Activated T-cell treated with anti-CD3 and anti-CD28 coated beads, Interleukin-2, amount 50 U/mL, for 48 hours (primary cell): ENCODE data around the gene TREH.
A peak's percentile ranks its signal among the peaks of the same experiment; 100 is the strongest.
"Not testable (repeated sequence)": the region's sequence is repeated elsewhere in the genome, so short reads cannot be mapped to it uniquely, and the experiment has no call there.

ENCODE experiments used
- DNase-seq, 2 experiments: peaks; one replicate each; pipeline ENCODE4 v3.0.0-alpha.2; 2020

Gene TREH

GRCh38 chr11:118694771-118695170, 15.3 kb upstream of the TREH start:
- no peak for DNase-seq

- no peak for DNase-seq
These were observed 14.7 kb upstream of the TREH start for GRCh38 chr11:118694185-118694584.

DNA sequence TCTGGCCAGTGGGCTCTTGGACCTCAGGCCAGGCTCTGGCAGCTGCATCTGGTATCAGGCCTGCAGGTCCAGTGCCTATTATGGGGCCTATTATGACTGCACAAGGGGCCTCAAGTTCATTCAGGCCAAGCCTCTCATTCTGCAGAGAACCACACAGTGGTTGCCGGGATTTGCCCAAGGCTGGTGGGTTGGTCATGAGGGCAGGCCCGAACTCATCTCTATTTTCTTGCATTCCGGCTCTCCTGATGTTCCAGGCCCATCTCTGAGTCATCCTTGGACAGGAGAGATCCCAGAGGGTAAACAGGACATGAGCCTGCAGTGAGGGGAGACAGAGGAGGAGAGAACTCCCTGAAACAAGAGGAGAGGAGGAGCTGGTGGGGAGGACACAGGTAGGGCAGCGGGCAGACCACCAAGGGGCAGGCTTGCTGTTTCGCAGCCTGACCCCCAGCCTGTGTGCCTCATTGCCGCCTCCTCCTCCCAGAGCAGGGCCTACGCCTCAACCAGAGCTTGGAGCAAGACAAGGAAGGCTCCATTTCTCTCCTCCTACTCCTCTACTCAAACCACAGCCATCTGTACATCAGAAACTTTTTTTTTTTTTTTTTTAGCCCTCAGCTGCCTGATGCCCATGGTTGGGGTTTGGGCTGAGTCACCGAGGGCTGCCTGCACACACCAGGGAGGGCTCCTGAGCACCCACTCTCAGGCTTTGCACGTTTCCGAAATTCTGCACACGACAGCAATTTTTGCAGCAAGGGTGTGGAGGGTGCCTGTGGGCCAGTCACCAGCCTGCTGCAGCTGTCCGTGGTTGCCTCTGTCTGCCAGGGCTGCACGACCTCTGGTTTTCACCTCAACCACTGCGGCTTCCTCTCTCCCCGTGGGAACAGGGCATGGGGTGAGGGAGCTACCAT, 12.7 kb upstream of the TREH start:
- peak; percentile 76 to 78 for DNase-seq

DNA sequence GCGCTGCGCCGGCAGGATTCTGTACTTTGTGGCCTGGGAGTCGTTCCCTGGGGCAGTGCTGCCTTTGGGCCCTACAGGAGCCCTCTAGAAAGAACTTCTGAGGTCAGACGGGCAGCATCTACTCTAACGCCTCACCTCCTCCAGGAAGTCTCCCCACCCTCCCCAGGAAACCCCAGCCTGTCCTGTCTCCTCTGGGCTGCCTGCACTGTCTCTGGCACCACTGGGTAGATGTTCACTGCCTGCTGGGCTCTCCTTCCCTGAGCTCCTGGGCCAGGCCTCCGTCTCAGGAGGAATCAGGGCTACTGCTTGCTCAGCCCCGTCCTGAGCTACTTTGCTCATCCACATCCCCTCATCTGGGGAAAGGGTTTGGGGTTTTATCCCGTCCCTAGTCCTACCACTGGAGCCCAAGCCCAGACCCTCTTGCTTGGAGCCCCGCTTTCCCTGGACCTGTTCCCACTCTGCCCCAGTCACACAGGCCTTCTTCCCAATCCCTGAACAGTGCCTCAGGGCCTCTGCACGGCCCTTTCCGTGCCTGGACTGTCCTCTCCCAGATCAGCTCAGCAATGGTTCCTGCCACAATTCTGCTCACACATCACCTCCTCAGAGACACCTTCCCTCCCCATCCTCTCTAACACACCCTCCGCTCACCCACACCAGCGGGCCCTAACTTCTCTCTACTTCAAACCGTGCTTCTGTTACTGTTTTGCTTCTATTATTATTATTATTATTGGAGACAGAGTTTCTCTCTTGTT, 11.3 kb upstream of the TREH start:
- no peak for DNase-seq

DNA sequence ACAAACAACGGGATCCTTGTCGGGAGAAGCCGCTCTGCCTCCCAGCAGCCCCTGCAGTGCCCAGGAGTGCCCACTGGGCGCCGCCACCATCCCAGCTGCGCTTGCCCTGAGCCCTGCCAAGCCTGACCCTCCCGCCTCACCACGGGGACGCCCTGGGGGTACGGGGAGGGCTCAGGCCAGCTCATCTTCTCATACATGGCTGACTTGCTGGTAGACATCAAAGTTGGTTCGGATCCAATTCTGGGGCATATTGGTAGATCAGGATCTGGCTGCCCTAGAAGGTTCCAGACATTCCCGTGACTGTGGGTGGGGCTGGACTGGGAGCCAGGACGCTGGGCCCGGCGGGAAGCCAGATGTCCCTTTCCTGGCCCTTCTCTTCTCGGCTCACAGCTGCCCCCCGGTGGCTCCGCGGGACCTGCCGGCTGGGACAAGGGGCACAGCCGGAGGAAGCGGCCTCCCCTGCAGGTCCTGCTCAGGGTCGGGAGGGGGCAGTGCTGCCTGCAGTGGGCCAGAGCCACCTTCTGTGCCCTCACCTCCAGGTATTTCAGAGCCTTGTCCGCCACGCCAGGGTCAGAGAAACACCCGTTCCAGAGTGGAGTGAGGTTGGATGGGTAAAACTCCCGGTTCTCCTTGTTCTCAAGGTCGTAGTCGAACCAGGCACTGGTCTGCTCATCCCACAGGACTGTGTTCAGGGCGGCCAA, 10.6 kb upstream of the TREH start:
- DNase-seq = peak; percentile 93 to 94

DNA sequence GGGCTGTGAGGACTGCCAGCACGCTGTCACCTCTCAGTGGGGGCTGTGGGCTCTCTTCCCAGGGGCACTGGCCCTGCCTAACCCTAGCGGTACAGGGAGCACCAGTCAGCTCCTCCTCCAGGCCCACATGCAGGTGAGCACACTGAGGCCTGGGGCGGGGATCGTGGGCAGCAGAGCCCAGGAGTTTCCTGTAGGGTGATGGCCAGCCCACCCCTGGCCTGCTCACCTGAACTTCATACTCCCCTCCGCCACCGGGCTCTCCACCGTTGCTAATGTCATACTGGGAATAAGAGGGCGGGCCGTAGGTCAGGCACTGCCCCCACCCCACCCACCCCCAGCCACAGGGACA, 10.0 kb upstream of the TREH start:
- DNase-seq = no peak

- no peak for DNase-seq
These were observed 9.5 kb upstream of the TREH start for GRCh38 chr11:118688851-118689502.

DNA sequence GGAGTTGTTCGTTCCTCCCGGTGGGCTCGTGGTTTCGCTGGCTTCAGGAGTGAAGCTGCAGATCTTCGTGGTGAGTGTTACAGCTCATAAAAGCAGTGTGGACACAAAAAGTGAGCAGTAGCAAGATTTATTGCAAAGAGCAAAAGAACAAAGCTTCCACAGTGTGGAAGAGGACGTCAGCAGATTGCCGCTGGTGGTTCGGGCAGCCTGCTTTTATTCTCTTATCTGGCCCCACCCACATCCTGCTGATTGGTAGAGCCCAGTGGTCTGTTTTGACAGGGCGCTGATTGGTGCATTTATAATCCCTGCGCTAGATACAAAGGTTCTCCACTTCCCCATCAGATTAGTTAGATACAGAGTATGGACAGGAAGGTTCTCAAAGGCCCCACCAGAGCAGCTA, 8.9 kb upstream of the TREH start:
- DNase-seq = peak in 1 of 2 experiments; percentile 43

DNA sequence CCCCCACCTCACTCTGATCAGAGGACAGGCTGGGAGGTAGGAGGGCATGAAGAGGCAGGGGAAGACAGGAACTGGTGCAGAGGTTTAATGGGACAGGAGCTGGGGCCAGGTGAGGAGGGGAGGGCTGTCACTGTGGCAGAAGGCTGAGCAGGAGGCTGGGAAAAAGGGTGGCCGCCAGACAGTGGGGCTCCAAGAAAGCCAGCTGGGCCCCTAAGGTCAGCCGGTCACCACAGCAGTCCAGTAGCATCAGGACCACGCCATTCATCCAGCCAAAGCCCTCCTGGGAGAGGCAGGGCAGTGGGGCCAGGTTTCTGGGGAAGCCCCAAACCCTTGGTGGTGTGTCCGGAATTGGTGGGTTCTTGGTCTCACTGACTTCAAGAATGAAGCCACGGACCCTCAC, 8.5 kb upstream of the TREH start:
- DNase-seq = no peak

DNA sequence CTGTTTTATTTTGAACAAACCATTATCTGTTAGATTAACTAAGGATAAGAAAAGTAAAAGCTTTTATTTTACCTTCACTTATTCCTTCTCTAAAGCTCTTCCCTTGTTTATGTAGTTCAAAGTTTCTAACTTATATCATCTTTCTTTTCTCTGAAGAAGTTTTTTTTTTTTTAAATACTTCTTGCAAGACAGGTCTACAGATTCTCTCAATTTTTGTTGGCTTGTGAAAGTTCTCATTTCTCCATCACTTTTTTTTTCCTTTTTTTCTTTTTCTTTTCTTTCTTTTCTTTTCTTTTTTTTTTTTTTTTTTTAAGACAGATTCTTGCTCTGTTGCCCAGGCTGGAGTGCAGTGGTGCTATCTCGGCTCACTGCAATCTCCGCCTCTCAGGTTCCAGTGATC, 4.7 kb upstream of the TREH start:
- DNase-seq = no peak

- DNase-seq = not testable (repeated sequence)
These were observed 3.5 kb upstream of the TREH start for GRCh38 chr11:118682939-118683338.

DNA sequence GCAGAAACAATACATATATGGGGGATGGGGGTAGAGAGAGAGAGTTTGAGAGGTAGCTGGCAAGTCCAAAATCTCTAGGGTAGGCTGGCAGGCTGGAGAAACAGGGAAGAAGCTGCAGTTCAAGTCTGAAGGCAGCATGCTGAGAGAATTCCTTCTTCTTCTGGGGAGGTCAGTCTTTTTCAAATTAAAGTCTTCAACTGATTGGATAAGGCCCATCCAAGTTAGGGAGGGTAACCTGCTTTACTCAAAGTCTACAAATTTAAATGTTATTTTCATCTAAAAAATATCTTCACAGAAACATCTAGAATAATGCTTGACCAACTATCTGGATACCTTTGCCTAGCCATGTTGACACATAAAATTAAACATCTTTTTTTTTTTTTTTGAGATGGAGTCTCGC, 2.9 kb upstream of the TREH start:
- no peak for DNase-seq

GRCh38 chr11:118678908-118679307, 542 bp downstream of the TREH start:
- not testable (repeated sequence) for DNase-seq

GRCh38 chr11:118677977-118678376, 1.5 kb downstream of the TREH start:
- no peak for DNase-seq

- DNase-seq = no peak
These were observed 5.4 kb downstream of the TREH start for GRCh38 chr11:118674082-118674435.

DNA sequence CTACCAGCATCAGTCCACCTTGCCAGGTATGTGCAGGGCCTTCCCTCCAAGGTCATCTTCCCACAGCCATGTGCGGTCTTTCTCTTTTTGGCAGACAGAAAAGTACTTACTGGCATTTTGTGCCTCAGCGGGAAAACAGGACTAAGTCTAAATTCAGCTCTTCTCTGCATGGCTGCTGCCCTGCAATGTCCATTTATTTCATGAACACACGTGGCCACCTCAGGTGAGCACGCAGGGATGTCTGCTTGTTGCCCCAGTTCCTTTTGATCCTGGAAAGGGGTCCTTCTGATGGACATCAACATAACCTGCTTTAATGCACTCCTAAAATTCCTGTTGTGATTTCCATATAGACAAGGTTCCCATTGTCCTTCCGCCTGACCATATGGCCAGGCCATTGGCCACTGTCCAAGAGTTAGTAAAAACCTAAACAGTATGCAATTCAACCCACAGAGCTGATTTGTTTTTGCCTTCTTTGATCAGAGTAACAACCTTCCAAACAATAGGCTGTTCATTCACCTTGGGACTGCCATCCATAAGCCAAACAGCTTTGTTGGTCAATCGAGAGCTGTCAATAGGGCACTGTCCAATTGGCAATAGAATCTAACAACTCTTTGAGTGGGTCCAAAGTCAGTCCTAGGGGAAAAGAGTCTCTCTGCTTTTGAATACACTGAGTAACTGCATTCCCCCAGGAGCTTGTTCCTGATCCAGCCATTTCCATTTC, 5.9 kb downstream of the TREH start:
- no peak for DNase-seq

DNA sequence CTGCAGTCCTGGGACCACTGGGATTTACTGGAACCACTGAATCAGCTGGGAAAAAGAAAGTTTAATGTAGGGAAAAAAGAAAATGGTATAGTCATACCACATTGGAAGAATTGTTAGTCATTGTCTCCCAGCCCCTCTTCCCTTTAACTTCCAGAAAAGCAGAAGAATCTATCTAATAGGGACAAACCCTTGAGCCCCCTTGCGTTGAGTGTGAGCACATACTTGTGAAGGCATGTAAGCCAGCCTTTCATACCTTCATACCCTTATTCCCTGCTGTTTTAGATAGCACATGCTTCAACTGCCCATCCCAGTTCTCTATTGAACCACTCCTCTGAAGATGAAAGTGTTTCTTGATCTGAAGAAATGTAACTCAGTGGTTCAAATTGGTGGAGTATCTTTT, 6.6 kb downstream of the TREH start:
- DNase-seq = no peak

GRCh38 chr11:118671254-118671653, 8.2 kb downstream of the TREH start:
- DNase-seq = no peak

DNA sequence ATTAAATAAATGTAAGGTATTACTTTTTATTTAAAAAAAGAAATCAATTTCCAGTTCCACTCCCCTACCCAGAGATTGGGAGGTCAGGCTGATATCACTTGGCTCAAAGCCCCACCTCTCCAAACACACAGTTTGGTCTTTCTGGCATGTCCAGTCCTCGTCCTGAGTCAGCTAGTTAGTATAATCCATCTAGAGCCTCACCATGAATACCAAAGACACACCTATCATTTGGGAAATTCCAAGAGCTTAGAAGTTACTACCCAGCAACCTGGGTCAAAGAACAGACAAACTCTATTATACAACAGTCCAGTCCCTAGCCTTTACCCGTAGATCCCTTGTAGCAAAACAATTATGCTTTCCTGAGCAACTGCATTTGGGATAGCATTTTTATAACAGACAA, 9.4 kb downstream of the TREH start:
- DNase-seq = no peak

GRCh38 chr11:118666371-118666770, 13.1 kb downstream of the TREH start:
- no peak for DNase-seq

- no peak for DNase-seq
These were observed 15.5 kb downstream of the TREH start for GRCh38 chr11:118663902-118664301.

DNA sequence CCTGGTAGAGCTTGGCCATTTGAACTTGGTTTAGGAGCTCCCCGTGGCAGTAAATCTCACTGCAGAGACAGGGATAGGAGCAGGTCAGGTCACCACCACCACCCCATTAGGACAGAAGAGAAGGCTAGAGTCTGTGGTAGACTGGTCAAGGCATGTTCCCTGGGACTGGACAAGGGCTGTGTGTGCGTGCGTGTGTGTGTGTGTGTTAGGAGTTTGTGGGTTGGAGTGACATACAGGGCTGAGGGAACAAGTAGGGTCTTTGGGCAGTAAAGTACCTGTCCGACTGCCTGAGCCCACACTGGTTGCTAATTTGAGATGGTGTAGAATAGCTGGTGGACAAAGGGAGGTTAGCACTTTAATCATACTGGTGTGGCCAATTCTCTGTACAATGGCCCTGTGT, 16.1 kb downstream of the TREH start:
- DNase-seq = no peak
